SJCRH30 (cell line): ENCODE data around the gene FOXO3. TPM values are rescaled to one million over a fixed set of nuclear protein-coding genes. Genes with fewer than 3 reads are reported as not detected.

Experiments used
- DNase-seq, 2 experiments: peaks; one replicate each; pipeline ENCODE4 v3.0.0-alpha.2; 2015 to 2020
- H3K27ac ChIP-seq: fragments of 250-450 bp; sonication (Bioruptor Pico); 2 replicates; pipeline ENCODE4 v1.5.1; 2020; ENCODE audit warnings: mild to moderate bottlenecking, moderate library complexity
- H3K27me3 ChIP-seq: fragments of 250-450 bp; sonication (Bioruptor Pico); 2 replicates; pipeline ENCODE4 v1.5.1; 2020; ENCODE audit warnings: mild to moderate bottlenecking, moderate library complexity
- H3K36me3 ChIP-seq: fragments of 250-450 bp; sonication (Bioruptor Pico); 2 replicates; pipeline ENCODE4 v1.5.1; 2020; ENCODE audit warnings: mild to moderate bottlenecking, moderate library complexity
- H3K4me1 ChIP-seq: fragments of 250-450 bp; sonication (Bioruptor Pico); 2 replicates; pipeline ENCODE4 v1.5.1; 2020; ENCODE audit warnings: mild to moderate bottlenecking, moderate library complexity
- H3K4me3 ChIP-seq: fragments of 250-450 bp; sonication (Bioruptor Pico); 2 replicates; pipeline ENCODE4 v1.5.1; 2020; ENCODE audit warnings: mild to moderate bottlenecking, moderate library complexity
- H3K9me3 ChIP-seq: fragments of 250-450 bp; sonication (Bioruptor Pico); replicated peaks from 2 replicates; pipeline ENCODE4 v1.5.1; 2020; ENCODE audit warnings: mild to moderate bottlenecking, moderate library complexity
- total RNA-seq: library from RNA; depleted of rRNA; stranded (reverse); fragments of >200 nt; shearing (Covaris generic); gene quantifications from 2 replicates; pipeline ENCODE4 v1.2.3, GENCODE V29; 2014

FOXO3 gene
- total RNA-seq, 1 experiment from 2014 or later, result 35.0 TPM

DNA sequence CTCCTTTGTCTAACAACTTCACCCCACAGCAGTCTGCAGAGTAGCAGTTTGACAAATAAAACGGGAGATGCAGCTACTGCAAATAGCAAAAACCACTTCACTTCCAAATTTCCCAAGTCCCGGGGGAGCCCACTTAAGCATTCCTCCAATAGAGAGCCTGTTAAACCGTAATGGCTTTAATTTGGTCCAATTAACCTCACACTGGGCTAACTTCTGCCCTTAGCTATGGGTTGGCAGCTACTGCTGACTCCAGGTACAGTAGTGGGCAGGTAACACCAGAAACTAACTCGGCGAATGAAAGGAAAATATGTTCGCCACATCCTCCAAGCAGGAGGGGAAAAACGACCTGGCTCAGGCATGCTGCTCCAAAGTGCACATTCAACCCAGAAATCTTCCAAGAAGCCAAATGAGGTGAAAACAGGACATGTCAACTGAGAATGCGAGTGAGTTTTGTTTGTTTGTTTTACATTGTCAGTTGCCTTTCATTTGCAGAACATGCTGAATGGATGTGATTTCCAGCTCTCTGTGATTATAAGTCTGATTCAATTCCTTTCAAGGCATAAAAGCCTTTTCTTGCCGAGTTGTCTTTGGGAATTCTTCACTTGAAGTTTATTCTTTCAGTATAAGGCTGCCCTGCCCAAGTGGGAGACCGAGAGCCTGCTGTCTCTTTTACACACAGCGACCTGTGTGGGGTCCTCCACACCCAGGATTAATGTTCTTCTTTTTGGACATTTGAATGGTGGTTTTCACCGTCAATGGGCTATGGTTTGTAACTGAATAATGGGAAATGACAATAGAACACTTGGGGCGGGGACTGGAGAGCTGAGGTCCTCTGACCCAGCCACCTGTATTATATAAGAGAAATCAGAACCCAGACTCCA is 170.2 kb downstream of the FOXO3 start:
- Histone ChIP-seq H3K4me3 (no peak overlapping the region), H3K36me3 (no peaks in the 10 kb centered on the region), H3K27ac (no peak overlapping the region), H3K9me3 (no peaks in the 10 kb centered on the region), H3K4me1 (peaks cover 5% of the 10 kb centered on the region), H3K27me3 (no peaks in the 10 kb centered on the region)
- no peak for DNase-seq

DNA sequence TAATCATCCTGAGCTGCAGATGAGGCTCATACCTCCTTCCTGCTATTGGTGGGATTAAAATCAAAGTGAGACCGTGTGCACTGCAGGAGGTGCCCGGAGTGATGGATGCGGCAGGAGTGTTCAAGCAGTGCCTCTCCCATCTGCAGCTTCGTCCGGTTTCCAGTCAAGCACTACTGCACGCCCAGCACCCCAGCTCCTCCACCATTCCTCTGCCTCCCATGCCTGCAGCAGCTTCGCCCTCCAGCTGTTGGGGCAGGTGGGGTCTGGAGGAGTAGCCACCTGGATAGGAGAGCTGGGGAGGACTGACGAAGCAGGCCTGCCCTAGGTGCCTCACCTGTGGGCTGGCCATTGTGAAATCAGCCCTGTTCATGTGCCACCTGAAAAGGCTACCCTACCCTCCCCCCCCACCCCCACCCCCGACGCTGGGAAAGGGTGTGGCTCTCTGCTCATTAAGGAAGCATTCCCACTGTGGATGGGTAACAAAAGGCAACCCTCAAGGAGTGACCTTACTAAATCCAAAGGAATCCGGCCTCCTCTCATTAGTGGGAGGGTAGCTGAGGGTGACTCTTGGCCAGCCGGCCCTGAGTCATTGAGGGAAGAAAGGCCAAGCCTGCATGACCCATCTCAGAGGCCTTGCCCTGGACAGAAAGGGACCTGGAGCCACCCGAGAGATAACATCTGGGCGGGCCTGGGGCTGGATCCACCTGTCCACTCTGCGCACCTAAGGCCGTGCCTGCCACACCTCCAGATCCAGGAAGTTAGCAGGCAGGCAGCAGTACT is 171.6 kb downstream of the FOXO3 start:
- Histone ChIP-seq H3K27ac (no peak overlapping the region), H3K27me3 (no peaks in the 10 kb centered on the region), H3K4me3 (no peak overlapping the region), H3K9me3 (no peaks in the 10 kb centered on the region), H3K36me3 (no peaks in the 10 kb centered on the region), H3K4me1 (peaks cover 11% of the 10 kb centered on the region)
- no peak for DNase-seq

DNA sequence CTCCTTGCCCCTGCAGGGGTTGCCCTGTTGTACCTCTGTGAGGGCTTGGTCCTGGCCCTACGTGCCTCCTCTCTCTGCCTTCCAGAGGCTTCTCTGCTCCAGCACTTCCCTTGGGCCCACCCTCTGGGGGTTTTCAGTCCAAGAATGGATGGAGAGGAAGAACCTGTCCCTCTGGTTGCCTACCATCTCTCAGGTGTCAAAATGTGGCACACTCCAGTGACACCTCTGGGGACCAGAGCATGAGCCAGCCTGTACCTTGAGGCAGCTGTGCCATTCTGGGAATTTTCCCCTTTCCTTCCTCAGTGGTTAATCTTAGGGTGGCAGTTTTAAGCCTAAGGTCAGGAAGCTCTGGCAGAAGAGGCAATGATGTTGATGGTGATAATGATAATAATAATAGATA is 172.3 kb downstream of the FOXO3 start:
- peaks cover 15% of the 10 kb centered on the region for H3K4me1 ChIP-seq
- no peak for DNase-seq
- no peaks in the 10 kb centered on the region for H3K9me3 ChIP-seq
- no peak overlapping the region for H3K4me3 ChIP-seq
- no peak overlapping the region for H3K27ac ChIP-seq
- H3K36me3 ChIP-seq, result no peaks in the 10 kb centered on the region
- H3K27me3 ChIP-seq, result no peaks in the 10 kb centered on the region

DNA sequence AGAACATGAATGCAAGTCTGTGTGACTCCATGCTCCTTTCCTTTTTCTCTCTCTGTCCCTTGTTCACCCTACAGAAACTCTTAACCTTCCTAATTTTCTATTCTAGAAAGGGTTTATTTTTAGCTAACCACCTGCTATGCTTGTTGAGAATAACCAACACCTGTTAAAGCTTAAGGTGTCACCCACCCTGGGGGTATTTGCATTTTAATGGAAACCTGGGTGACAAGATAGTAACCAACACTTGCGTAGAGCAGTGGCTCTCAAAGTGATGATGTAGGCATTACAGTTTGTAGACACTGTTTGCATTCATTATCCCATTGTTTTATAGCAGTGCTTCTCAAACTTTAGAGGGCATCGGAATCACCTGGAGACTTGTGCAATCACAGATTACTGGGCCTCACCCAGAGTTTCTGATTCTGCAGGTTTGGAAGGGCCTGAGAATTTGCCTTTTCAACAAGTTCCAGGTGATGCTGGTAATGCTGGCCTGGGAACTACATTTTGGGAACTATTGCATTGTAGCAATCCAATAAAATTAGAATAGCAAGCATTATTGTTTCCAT is 173.1 kb downstream of the FOXO3 start:
- no peak overlapping the region for H3K27ac ChIP-seq
- H3K4me1 ChIP-seq, result peaks cover 18% of the 10 kb centered on the region

More for the DNA sequence above, 173.1 kb downstream of the FOXO3 start:
- Histone ChIP-seq H3K9me3 (no peaks in the 10 kb centered on the region), H3K36me3 (no peaks in the 10 kb centered on the region), H3K4me3 (no peak overlapping the region), H3K27me3 (no peaks in the 10 kb centered on the region)
- DNase-seq, result no peak
